HepG2 (cell line): ENCODE measurements around the gene OGFOD3. TPM values are rescaled to one million over a fixed set of nuclear protein-coding genes. Genes with fewer than 3 reads are reported as not detected.

Experiments
- BRCA1 ChIP-seq: sonication (generic); formaldehyde crosslinking; IDR thresholded peaks from 2 replicates; pipeline ENCODE4 v1.4.0; 2020; ENCODE audit warnings: missing genetic modification reagents
- DNMT3B ChIP-seq: conservative IDR thresholded peaks from 2 replicates; pipeline ENCODE4 v1.6.1; 2016; ENCODE audit warnings: missing biosample characterization, control low read depth
- IRX3 ChIP-seq: sonication (generic); formaldehyde crosslinking; IDR thresholded peaks from 2 replicates; pipeline ENCODE4 v1.8.1; 2023; ENCODE audit warnings: mild to moderate bottlenecking, low read depth, missing genetic modification reagents, borderline replicate concordance
- MXD4 ChIP-seq: IDR thresholded peaks from 2 replicates; pipeline ENCODE4 v1.6.1; 2016; ENCODE audit warnings: mild to moderate bottlenecking, missing biosample characterization, missing genetic modification reagents
- NCOA1 ChIP-seq: sonication (generic); formaldehyde crosslinking; IDR thresholded peaks from 2 replicates; pipeline ENCODE4 v1.9.0; 2021; ENCODE audit warnings: missing genetic modification reagents
- RFXANK ChIP-seq: IDR thresholded peaks from 2 replicates; pipeline ENCODE4 v1.6.1; 2016
- SOX13 ChIP-seq, 3 experiments: fragments of 450-650 bp in 1 of 3; sonication (generic) in 1 of 3; formaldehyde crosslinking in 1 of 3; IDR thresholded peaks in 2 of 3; conservative IDR thresholded peaks in 1 of 3; 2 replicates each; pipeline versions ENCODE4 v1.5.0 to v1.6.1; 2016 to 2020; ENCODE audit warnings: antibody characterized with exemption in 1 of 3, mild to moderate bottlenecking in 1 of 3, missing compliant biosample characterization in 1 of 3, missing genetic modification reagents in 1 of 3, moderate library complexity in 1 of 3
- SRF ChIP-seq: IDR thresholded peaks from 2 replicates; pipeline ENCODE4 v1.6.1; 2011; ENCODE audit warnings: mild to moderate bottlenecking, low read depth, low read length, moderate library complexity
- SUZ12 ChIP-seq: fragments of 150-350 bp; IDR thresholded peaks from 2 replicates; pipeline ENCODE4 v1.6.1; 2014; ENCODE audit warnings: low read depth, low read length
- TFAP4 ChIP-seq: sonication (generic); IDR thresholded peaks from 2 replicates; pipeline ENCODE4 v1.6.1; 2016; ENCODE audit warnings: low read depth, borderline replicate concordance
- TMF1 ChIP-seq: sonication (generic); formaldehyde crosslinking; IDR thresholded peaks from 2 replicates; pipeline ENCODE4 v1.8.1; 2022; ENCODE audit warnings: low read depth, missing genetic modification reagents
- U2AF1 ChIP-seq: fragments of 200-400 bp; formaldehyde crosslinking; optimal IDR thresholded peaks from 2 replicates; pipeline ENCODE3; 2017; ENCODE audit warnings: mild to moderate bottlenecking, low read depth, low read length
- ZBTB20 ChIP-seq: sonication (generic); formaldehyde crosslinking; IDR thresholded peaks from 2 replicates; pipeline ENCODE4 v1.8.1; 2023; ENCODE audit warnings: missing genetic modification reagents, low read depth, mild to moderate bottlenecking, borderline replicate concordance
- ZBTB26 ChIP-seq: IDR thresholded peaks from 2 replicates; pipeline ENCODE4 v1.6.1; 2016; ENCODE audit warnings: missing compliant biosample characterization, missing genetic modification reagents, borderline replicate concordance
- ZNF136 ChIP-seq: sonication (generic); formaldehyde crosslinking; IDR thresholded peaks from 2 replicates; pipeline ENCODE4 v1.8.1; 2022; ENCODE audit warnings: low read depth, mild to moderate bottlenecking, moderate library complexity, missing genetic modification reagents
- ZNF224 ChIP-seq: sonication (generic); formaldehyde crosslinking; IDR thresholded peaks from 2 replicates; pipeline ENCODE4 v1.5.0; 2020; ENCODE audit warnings: mild to moderate bottlenecking, missing genetic modification reagents
- ZNF280B ChIP-seq: sonication (generic); formaldehyde crosslinking; IDR thresholded peaks from 2 replicates; pipeline ENCODE4 v1.5.0; 2020; ENCODE audit warnings: missing genetic modification reagents, mild to moderate bottlenecking, borderline replicate concordance
- ZNF30 ChIP-seq: sonication (generic); formaldehyde crosslinking; IDR thresholded peaks from 2 replicates; pipeline ENCODE4 v1.5.0; 2020; ENCODE audit warnings: mild to moderate bottlenecking, missing genetic modification reagents
- ZNF543 ChIP-seq: sonication (generic); formaldehyde crosslinking; IDR thresholded peaks from 2 replicates; pipeline ENCODE4 v1.4.0; 2020; ENCODE audit warnings: mild to moderate bottlenecking, missing genetic modification reagents
- ZNF597 ChIP-seq: sonication (generic); formaldehyde crosslinking; IDR thresholded peaks from 2 replicates; pipeline ENCODE4 v1.5.0; 2020; ENCODE audit warnings: missing genetic modification reagents
- ZNF768 ChIP-seq: sonication (generic); formaldehyde crosslinking; IDR thresholded peaks from 2 replicates; pipeline ENCODE4 v1.4.0; 2020; ENCODE audit warnings: missing genetic modification reagents
- ZNF788 ChIP-seq: sonication (generic); formaldehyde crosslinking; IDR thresholded peaks from 2 replicates; pipeline ENCODE4 v1.5.0; 2020; ENCODE audit warnings: mild to moderate bottlenecking, missing genetic modification reagents, borderline replicate concordance
- polyA plus RNA-seq, 8 experiments: library from polyadenylated mRNA; depleted of rRNA in 3 of 8; stranded (reverse) in 7 of 8; unstranded in 1 of 8; fragments of >200 nt; fragmentation: Illumina TruSeq in 4 of 8; extraction: Trizol in 4 of 8; gene quantifications; 2 replicates each; pipeline versions ENCODE4 v1.2.1 to v1.2.3, GENCODE V29; 2011 to 2016; ENCODE audit warnings: low read depth in 4 of 8, missing spikeins in 1 of 8, mixed read lengths in 1 of 8; ENCODE audit not compliant: insufficient read depth in 1 of 8
- total RNA-seq, 5 experiments: library from RNA; depleted of rRNA; stranded (reverse); fragments of >200 nt; fragmentation: Illumina TruSeq; extraction: Trizol; gene quantifications; 2 replicates each; pipeline ENCODE4 v1.2.3, GENCODE V29; 2016; ENCODE audit warnings: low read depth in 1 of 5

Gene OGFOD3
- total and polyA plus RNA-seq, 2 of the 13 experiments (the other 11 are each of a cell fraction or from before 2014, with no cell fraction given) = 40.0 to 42.1 TPM

- TF ChIP-seq U2AF1 = peak; percentile 54
- TF ChIP-seq ZNF543 (CRISPR knock-in tag) = no peak
- TF ChIP-seq IRX3 (CRISPR knock-in tag) = 0 out of 2 replicates have a peak, but pooled peaks have one; percentile 37
- no peak for TF ChIP-seq SUZ12
- TF ChIP-seq SOX13 (IDR thresholded peaks at IDR 0.05) = no peak
- TF ChIP-seq SOX13 (CRISPR knock-in tag; conservative IDR thresholded peaks at IDR 0.05 in 1 of 2, IDR thresholded peaks at IDR 0.05 in 1 of 2) = peak in 1 of 2 experiments; percentile 55; a peak in 2 of 4 replicates
- TF ChIP-seq SRF = no peak
- no peak for TF ChIP-seq RFXANK (CRISPR knock-in tag)
- TF ChIP-seq ZNF597 = no peak
- no peak for TF ChIP-seq MXD4 (CRISPR knock-in tag)
- TF ChIP-seq NCOA1 = 0 out of 2 replicates have a peak, but pooled peaks have one; percentile 27
- TF ChIP-seq ZNF224 = no peak
- TF ChIP-seq ZNF768 = peak; percentile 46; the same call in 1 of the 2 replicates
- TF ChIP-seq TFAP4 = peak; percentile 92
- TF ChIP-seq ZNF30 (CRISPR knock-in tag) = no peak
- 0 out of 2 replicates have a peak, but pooled peaks have one; percentile 43 for TF ChIP-seq TMF1 (CRISPR knock-in tag)
- TF ChIP-seq ZNF788 (CRISPR knock-in tag) = peak; percentile 49
- TF ChIP-seq DNMT3B (CRISPR knock-in tag) = no peak
- no peak for TF ChIP-seq ZBTB20 (CRISPR knock-in tag)
- TF ChIP-seq BRCA1 (CRISPR knock-in tag) = no peak
- TF ChIP-seq ZNF280B (CRISPR knock-in tag) = peak; percentile 26; the same call in 1 of the 2 replicates
- no peak for TF ChIP-seq ZNF136 (CRISPR knock-in tag)
- no peak for TF ChIP-seq ZBTB26
These were observed 33.5 kb downstream of the OGFOD3 start (continued) for GRCh38 chr17:82384730-82385481.
